ENCODE results near the gene USO1.
"Not testable (repeated sequence)": the region's sequence is repeated elsewhere in the genome, so short reads cannot be mapped to it uniquely, and the experiment has no call there.

Gene USO1

DNA sequence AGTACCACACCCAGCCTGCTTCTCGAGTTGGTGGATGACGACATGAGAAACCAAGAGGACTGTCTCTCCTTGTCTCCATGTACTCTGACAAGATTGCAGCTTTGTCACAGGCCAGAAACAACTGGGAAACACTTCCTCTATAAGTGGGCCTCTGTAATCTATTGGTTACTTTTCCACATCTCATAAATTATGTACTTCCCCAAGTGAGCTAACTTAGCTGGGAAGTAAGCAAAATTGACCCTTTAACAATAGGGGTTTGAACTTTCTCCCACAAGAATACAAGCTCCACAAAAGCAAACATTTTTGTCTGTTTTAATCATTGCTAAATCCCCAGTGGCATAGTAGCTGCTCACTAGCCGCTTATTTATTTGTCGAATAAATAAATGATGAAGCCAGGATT, 14.1 kb upstream of the USO1 start:
- no peak for DNase-seq (ENCODE audit: low read depth in 1 of 2, low spot score in 1 of 2)

DNA sequence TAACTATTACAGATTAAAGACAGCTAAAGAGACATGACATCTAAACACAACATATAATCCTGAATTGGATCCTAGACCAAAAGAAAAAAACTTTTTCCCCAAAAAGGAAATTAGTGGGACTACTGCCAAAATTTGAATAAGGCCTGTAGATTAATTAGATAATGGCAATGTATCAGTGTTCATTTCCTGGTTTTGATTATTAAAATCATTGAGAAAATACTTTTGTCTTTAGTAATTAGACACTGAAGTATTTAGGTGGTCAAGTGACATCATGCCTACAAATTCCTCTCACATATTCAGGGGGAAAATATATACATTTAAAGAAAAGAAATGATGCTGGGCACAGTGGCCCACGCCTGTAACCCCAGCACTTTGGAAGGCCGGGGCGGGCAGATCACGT, 10.4 kb upstream of the USO1 start:
- no peak for DNase-seq (ENCODE audit: low read depth in 1 of 2, low spot score in 1 of 2)

DNA sequence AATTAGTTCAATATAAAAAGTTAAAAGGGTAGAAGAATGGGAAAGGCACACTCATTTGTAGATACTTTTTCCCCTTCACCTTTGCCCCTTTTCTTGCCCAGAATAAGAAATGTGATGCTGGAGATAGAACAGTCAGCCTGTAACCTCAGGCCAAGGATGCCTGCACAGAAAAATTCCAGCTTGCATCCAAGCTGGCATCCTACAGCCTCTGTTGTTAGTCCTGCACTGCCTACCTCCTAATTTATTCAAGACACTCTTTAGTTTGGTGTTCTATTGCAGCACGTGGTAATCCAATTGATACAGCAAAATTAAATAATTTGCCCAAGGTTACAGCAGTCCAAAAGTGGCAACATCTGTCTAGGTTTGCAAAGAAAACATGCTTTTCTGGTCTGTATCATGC, 9.7 kb upstream of the USO1 start:
- no peak for DNase-seq (ENCODE audit: low read depth in 1 of 2, low spot score in 1 of 2)

DNA sequence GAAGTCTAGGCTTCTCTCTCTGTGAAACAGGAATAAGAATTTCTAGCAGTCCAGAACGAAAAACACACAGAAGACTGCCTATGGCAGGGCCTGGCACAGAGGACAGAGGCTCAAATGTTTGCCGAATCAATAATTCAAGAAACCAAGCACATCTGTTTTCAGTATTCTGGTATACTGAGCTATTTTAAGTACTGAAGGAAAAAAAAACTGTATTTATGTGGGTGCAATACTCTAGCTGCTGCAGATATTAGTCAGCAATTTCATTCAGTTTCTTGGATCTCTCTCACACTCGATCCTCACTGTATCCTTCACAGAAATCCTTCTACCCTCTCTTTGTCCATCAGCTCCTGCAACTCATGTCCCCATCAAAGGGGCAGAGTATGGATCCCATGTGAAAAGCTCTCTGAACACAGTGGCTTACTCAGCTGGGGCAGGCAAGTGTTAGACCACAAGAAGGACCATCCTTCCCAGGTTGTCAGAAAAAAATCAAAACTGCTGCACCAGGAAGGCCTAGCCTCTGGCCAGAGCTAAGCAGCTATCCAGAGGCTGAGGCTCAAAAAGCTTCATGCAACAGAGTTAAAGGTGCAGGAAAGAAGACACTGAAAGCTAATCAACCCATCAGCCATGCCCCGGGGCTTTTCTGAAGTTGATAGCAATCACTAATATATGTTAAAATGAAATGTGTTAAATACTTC, 9.1 kb upstream of the USO1 start:
- no peak for DNase-seq (ENCODE audit: low read depth in 1 of 2, low spot score in 1 of 2)

DNA sequence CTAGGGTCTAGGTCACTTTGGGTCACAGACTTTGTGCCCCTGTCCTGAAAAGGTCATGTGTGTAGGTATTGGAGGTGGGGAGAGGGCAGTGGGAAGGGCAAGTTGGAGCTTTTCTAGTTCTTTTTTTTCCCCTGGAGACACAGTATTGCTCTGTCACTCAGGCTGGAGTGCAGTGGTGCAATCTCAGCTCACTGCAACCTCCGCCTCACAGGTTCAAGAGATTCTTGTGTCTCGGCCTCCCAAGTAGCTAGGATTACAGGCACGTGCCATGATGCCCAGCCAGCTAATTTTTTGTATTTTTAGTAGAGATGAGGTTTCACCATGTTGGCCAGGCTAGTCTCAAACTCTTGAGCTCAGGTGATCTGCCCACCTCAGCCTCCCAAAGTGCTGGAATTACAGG, 8.3 kb upstream of the USO1 start:
- not testable (repeated sequence) for DNase-seq (ENCODE audit: low read depth in 1 of 2, low spot score in 1 of 2)

DNA sequence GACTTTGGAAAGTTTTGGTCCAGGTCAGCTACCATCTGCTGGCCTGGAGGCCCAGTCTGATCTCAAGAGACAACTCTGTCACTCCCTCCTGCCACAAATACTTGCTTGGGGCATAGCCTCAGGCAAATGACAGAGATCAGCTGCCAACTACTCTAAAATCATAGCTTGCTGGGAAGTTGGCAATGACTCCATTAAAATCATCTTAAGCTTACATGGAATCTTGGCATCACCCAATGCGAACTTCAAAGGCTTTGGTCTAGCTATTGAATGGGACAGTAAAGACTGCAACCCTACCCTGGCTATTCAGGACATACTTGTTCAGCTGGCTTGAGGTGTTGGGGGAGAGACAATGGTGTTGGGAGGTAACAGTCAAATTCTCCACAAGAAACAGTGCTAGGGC, 7.0 kb upstream of the USO1 start:
- DNase-seq (ENCODE audit: low read depth in 1 of 2, low spot score in 1 of 2) = no peak

DNA sequence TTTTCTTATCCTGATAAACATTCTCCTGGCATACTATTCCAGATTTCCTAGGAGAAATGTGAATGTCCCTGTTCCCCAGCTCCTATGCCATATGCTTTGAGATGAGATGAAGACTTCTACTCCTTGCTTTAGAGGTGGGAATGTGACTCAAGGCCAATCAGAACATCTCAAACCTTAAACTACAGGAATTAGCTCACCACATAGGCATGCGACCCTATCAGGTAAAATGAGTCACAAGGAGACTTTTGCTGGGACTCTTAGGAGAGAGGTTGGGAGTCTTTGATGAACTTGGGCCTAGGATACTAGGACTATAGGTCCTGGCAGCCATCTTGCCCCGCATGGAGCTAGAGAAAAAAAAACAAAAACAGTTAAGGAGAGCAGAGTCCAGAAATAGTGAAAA, 5.8 kb upstream of the USO1 start:
- no peak for DNase-seq (ENCODE audit: low read depth in 1 of 2, low spot score in 1 of 2)

DNA sequence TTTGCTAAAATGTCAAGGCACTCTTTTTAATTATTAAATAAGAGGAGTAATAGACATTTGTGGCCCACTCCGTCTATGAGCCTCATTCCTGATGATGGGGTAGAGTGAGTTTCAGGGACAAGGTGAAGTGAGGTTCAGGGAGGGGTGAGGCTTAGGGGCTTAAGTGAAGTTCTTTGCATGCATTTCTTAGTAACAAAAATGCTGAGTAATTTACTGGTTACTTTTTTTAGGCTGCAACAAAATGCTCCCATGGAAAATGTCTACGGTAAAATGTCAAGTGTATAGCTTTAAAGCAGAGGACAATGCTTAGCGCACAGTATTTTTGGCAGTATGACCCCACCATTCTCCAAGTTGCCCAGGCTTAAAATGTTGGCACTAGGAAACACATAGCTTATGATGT, 2.0 kb upstream of the USO1 start:
- no peak for DNase-seq (ENCODE audit: low read depth in 1 of 2, low spot score in 1 of 2)

DNA sequence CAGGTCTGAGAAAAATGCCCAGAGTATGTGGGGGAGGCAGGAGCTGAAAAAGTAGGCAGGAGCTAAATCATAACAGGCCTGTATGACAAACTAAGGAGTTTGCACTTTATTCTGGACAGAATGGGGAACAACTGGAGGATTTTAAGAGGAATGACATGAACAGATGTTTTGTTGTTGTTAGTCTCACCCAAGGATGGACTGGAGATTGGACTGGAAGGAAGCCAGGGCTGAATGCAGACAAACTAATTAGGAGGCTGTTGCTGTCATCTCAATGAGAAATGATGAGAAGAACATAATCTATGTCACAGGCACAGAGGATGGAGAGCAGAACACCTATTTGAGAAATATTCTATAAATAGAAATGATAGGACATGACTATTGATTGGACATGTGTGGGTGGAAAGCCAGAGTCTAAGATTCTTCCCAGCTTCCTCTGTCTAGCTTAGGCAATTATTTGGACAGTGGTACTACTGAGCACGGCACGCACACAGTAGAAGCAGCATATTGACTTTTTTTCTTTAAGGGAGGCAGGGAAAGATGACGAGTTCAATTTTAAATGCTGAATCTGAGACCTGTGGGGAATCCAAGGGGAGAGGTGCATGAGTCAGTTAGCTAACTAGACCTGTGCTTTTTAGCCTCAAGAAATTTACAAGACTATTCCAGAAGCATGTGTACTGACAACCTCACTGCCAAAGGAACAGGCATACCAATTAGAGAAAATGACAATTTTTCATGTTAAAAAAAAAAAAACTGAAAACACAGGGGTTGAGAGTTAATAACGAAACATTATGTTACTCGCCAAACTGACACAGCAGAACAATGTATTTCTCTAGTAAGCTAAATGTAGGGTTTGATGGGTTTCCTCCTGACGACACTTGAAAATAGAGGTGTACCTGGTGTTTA, 963 bp upstream of the USO1 start:
- DNase-seq (ENCODE audit: low read depth in 1 of 2, low spot score in 1 of 2) = no peak

DNA sequence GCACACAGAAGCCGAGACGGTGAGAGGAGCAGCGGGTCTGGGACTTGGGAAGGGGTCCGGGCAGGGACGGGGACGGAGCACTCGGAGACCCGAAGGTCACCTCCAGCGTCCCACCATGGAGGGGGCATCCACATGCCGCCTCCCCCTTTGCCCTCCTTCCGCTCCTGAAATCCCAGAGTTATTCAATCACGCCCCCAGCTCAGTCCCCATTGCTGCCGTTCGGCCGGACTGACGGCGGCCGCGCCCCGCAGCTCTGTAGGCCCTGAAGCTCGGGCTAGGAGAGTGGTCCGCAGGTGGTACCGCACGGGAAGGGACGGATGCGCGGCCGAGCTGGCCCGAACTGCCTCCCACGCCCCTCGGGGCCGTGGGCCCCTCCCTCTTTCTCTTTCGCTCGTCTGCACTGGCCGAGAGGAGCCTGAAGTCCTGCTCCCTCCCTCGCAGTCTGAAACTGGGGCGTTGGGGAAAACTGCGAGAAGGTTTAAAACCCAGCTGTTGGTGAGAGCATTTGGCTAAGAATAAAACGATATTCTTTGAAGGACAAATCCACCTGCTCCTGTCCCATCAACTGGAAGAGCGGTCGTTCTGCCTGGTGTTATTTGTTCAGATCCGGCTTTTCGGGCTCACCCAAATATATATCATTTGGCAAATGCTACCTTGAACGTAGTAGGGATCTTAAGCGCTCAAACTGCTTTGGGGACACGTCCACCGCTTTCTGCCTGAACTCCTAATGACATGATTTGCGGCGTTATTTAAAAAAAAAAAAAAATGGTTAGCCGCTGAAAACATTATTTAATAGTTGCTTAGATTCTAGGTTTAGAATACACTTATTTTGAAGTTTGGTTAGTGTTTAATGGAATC, 719 bp downstream of the USO1 start:
- DNase-seq (ENCODE audit: low read depth in 1 of 2, low spot score in 1 of 2) = peak; percentile 13 to 25

DNA sequence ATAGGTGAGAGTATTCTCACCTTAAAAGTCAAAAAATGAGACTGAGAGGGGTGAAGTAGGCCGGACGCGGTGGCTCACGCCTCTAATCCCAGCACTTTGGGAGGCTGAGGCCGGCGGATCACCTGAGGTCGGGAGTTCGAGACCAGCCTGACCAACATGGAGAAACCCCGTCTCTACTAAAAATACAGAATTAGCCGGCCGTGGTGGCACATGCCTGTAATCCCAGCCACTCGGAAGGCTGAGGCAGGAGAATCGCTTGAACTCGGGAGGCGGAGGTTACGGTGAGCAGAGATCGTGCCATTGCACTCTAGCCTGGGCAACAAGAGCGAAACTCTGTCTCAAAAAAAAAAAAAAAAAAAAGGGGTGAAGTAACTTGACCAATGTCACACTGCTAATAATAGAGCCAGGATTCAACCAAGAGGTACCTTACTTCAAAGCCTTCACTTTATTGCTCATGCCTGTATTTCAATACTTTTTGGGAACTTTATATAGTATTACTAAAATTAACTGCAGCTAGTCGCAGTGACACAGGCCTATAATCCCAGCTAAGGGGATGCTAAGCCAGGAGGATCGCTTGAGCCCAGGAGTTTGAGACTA, 1.7 kb downstream of the USO1 start:
- DNase-seq (ENCODE audit: low read depth in 1 of 2, low spot score in 1 of 2) = not testable (repeated sequence)

DNA sequence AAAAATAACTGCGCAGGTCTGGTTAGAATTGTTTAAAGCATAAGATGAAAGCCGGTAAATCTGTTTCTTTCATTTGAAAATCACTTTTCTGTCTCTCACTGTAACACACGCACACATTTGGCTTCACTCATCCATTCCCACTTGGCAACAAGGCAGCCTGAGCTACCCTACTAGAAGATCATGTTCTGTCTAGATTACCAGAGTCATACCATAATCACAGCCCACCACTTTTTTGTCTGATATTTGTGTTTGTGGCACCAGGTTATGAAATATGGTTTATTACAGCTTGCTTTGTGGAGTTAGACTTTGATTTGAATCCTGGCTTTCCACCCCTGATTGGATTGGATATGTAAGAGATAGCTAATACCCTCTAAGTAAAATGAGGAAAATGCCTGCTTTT, 2.2 kb downstream of the USO1 start:
- DNase-seq (ENCODE audit: low read depth in 1 of 2, low spot score in 1 of 2) = no peak

DNA sequence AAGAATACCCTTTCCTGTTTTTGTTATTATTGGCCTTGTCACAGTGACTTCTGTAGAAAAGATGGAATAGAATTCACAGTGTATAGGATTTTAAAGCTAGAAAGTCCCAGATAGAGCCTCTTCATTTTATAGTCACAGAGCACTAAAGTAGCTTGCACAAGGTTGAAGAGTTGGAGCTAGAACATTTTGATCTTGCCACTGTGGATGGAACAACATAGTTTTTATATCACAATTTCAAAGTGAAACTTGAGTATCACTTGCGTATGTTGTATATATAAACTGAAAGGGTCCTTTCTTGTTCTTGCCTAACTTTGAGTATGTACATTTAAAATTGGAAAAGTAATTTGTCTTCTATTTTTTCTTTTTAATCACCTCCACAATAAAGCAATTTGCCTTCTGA, 2.7 kb downstream of the USO1 start:
- DNase-seq (ENCODE audit: low read depth in 1 of 2, low spot score in 1 of 2) = no peak

DNA sequence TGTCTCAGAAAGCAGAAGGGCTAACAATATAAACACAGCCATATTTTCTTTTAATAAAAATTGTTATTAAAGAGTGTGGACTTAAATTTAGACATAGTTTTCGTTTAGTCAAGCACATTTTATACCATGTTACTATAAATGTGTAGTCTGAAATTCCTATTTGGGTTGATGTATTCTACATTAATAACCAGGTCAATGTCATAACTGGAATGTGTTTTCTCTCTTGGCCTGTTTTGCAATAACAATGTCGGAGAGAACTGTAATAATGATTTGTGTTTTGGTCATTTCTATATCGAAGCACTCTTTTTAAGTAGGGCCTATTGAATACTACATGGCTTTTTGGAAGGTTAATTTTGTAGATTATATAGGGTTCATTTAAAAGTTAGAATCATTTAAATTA, 5.5 kb downstream of the USO1 start:
- DNase-seq (ENCODE audit: low read depth in 1 of 2, low spot score in 1 of 2) = no peak

DNA sequence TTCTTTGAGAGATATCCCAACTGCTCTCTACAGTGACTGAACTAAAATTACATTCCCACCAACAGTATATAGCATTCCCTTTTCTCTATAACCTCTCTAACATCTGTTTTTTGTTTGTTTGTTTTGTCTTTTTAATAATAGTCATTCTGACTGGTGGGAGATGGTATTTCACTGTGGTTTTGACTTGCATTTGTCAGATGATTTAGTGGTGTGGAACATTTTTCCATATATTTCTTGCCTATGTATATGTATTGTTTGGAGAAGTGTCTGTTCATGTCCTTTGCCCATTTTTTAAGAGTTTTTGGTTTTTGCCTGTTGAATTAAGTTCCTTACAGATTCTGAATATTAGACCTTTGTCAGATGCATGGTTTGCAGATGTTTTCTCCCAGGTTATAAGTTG, 9.0 kb downstream of the USO1 start:
- no peak for DNase-seq (ENCODE audit: low read depth in 1 of 2, low spot score in 1 of 2)

DNA sequence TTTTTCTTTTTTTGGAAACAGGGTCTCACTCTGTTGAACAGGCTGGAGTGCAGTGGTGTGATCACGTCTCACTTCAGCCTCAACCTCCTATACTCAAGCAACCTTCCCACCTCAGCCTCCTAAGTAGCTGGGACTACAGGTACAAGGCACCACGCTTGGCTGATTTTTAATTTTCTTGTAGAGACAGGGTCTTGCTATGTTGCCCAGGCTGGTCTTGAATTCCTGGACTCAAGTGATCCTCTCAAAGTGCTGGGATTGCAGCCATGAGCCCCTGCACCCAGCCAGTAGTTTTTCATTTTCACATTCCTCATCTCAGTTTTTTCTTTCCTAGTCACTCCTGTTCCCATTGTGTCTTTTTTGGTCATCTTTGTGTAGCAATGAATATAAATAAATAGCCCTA, 11.1 kb downstream of the USO1 start:
- no peak for DNase-seq (ENCODE audit: low read depth in 1 of 2, low spot score in 1 of 2)

DNA sequence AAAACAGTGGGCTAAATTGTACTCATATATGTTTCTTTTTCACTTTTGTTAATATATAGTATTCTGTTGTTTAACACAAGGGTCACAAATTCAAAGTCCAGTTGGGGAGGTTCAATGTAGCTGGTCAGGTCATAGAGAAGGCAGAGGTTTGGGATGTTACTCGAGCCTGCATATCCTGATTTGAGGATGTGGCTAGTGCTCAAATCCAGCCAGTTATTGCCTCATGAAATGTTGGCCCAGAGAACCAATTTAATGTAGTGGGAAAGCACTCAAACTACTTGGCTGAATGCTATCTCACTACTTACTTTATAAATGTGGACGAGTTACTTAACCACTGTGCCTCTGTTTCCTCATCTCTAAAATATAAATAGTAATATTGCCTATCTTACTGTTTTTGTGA, 12.5 kb downstream of the USO1 start:
- DNase-seq (ENCODE audit: low read depth in 1 of 2, low spot score in 1 of 2) = no peak

DNA sequence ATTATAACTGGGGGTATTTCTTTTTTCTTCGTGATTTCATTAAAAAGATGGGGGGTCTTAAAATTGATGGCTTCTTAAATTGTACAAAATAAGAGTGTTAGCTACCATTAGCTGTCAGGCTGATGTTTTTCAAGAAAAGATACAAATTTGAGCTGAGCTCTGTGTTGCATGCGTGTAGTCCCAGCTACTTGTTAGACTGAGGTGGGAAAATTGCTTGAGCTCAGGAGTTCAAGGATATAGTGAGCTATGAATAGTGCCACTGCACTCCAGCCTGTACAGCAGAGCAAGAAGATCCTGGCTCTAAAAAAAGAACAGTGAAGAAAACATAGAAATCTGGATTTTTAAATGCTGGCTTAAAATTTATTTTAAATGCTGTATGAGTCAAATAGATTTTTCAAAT, 13.0 kb downstream of the USO1 start:
- DNase-seq (ENCODE audit: low read depth in 1 of 2, low spot score in 1 of 2) = no peak

DNA sequence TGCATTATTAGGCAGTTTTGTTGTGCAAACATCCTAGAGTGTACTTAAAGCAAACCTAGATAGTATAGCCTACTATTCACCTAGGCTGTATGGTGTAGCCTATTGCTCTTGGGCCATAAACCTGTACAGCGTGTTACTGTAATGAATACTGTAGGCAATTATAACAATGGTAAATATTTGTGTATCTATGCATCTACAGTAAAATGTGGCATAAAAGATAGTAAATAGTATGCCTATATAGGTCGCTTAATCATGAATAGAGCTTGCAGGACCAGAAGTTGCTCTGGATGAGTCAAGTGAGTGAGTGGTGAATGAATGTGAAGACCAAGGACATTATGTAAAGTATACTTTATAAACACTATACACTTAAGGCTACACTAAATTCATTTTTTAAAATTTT, 16.6 kb downstream of the USO1 start:
- DNase-seq (ENCODE audit: low read depth in 1 of 2, low spot score in 1 of 2) = no peak

DNA sequence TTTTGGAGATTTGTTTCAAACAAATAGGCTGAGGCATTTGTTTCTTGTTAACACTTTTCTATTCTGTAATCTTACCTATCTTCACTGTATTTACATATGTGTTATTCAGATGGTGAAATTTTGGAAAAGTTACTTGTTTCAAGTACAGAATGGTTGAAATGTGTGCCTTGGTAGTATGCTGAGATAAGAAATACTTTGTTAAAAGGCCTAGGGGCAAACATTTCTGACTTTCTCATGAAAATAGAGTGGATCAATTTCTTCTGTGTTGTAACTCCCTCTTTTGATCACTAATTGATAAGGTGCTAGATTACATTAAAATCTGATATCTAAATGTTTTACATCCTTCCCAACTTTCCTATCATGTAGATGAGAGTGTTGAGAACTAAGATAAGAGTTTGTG, 18.1 kb downstream of the USO1 start:
- DNase-seq (ENCODE audit: low read depth in 1 of 2, low spot score in 1 of 2) = no peak

DNA sequence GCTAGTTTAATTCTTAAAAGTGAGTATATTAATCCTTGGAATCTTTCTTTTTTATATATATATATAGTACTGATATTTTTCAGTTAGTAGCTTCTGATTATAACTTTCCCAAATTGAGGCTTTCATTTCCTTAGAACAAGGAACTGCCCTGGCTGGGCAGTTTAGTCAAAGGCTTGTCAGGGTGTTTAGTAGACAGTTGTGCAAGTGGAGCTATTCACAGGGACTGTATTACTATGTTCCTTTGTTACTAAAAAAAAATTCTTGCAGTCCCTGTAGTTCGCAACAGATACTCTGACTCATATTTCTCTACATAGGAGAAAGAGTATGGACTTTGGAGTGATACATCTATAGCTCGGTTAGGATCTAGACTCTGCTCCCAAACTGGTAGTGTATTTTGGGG, 20.8 kb downstream of the USO1 start:
- no peak for DNase-seq (ENCODE audit: low read depth in 1 of 2, low spot score in 1 of 2)

All from activated CD4-positive, alpha-beta T cell treated with anti-CD3 and anti-CD28 coated beads, Interleukin-2, amount 50 U/mL, for 24 hours (primary cell).